ENCODE measurements around the gene SLC9A4.

Gene SLC9A4, protein sequence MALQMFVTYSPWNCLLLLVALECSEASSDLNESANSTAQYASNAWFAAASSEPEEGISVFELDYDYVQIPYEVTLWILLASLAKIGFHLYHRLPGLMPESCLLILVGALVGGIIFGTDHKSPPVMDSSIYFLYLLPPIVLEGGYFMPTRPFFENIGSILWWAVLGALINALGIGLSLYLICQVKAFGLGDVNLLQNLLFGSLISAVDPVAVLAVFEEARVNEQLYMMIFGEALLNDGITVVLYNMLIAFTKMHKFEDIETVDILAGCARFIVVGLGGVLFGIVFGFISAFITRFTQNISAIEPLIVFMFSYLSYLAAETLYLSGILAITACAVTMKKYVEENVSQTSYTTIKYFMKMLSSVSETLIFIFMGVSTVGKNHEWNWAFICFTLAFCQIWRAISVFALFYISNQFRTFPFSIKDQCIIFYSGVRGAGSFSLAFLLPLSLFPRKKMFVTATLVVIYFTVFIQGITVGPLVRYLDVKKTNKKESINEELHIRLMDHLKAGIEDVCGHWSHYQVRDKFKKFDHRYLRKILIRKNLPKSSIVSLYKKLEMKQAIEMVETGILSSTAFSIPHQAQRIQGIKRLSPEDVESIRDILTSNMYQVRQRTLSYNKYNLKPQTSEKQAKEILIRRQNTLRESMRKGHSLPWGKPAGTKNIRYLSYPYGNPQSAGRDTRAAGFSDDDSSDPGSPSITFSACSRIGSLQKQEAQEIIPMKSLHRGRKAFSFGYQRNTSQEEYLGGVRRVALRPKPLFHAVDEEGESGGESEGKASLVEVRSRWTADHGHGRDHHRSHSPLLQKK

DNA sequence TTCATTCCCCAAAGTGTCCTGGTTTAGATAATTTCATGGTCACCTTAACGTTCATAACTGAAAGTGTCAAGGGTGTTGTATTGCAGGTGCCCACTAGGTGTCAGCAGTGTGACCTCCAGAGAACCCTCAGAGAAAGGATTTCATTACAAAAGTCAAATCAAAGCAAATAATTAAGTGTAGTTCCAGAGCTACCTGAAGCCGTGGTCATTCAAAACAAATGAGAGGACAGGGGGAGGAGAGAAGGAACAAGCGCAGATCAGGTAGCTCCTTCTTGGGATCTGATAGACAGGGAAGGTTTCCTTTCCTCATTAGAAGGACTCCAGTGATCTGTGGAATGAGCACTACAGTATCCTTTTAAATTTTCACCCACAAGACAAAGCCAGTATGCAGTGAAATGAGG is at the start of gene SLC9A4:
SLC9A4 (plus strand) TSS at position 207 of the 400 bp plus-strand sequence. CDS start 534 bp downstream, outside the sequence.
- DNase-seq = peak; percentile 26

DNA sequence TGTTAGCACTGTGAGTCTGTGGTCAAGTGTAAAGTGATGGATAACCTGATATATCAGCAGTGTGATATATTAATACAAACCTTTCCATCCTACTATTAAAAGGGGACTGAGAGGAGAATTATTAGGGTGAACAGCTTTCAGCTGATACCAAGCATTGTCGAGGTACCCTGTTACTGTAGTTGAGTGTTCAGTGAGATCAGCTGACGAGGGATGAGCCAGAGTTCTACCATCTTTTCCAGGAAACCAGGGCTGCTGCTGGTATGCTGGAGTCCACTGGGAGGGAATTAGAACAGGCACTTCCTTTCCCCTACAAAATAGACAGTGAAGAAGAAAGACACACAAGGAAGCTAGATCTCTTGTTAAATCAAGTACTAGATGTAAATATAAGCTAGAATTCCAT is 49.7 kb upstream of the SLC9A4 start:
- DNase-seq = no peak

DNA sequence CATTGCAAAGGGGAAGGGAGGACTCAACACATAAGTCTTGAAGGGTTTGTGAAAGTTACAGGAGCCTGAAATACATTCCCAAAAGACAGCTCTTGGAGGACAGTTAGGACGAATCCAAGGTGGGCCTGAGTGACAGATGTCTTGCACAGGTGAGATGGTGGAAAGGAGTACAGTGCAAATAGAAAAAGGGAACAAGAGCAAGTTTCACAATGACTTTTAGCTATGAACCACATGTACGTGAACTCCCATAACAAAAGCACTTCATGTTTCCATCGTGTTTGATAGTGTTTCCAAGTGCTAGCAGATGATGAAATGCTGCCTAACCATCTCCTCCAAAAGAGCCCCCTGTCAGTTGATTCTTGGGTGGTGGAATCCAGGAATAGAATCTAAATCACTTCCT is 48.3 kb upstream of the SLC9A4 start:
- DNase-seq = no peak

DNA sequence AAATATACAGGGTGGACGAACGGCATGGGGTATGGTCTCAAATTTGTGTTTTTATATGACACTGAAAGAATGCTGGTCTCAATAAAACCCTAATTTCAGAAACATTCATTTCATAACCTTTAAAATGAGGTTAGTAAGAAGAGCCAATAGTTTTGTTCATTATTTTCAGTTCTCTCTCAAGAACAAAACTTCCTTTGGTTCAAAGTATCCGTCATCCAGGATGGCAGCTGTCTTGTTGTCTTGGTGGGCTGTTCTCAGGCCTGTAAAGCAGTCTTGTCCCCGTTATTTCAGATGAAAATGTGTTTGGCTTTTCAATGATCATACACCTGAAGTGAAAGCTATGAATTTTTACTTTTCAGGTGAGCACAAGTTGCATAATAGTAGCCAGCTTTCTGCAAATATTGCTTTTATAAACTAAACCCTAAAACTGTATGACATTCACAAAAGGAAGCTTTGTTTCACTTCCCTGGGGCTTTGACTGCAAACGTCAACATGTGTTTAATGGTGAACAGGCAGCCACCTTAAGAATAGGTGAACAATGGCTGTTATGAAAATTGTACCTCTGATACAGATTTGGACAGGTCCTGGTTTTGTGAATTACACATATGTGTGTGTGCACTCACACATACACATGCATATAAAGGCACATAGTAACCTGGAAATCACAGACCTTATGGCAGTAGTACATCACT is 47.4 kb upstream of the SLC9A4 start:
- DNase-seq = no peak

DNA sequence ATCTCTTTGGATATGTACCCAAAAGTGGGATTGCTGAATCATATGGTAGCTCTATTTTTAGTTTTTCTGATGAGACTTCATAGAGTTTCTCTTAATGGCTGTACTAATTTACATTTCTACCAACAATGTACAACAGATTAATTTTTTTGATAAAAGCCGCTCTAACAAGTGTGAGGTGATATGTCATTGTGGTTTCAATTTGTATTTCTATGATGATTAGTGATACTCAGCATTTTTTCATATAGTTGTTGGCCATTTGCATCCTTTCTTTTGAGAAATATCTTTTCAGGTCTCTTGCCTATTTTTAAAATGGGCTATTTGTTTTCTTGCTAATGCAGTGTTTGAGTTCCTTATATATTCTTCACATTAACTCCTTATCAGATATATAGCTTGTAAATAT is 45.8 kb upstream of the SLC9A4 start:
- no peak for DNase-seq

DNA sequence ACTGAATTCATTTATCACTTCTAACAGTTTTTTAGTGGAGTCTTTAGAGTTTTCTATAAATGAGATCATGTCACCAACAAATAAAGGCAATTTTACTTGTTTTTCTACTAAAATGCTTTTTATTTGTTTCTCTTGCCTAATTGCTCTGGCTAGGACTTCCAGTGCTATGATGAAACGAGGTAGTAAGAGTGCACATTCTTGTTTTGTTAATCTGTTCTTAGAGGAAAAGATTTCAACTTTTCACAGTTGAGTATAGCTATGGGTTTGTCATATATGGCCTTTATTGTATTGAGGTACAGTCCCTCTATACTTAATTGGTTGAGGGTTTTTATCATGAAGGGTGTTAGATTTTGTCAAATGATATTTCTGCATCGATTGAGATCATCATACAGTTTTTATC is 44.5 kb upstream of the SLC9A4 start:
- no peak for DNase-seq

DNA sequence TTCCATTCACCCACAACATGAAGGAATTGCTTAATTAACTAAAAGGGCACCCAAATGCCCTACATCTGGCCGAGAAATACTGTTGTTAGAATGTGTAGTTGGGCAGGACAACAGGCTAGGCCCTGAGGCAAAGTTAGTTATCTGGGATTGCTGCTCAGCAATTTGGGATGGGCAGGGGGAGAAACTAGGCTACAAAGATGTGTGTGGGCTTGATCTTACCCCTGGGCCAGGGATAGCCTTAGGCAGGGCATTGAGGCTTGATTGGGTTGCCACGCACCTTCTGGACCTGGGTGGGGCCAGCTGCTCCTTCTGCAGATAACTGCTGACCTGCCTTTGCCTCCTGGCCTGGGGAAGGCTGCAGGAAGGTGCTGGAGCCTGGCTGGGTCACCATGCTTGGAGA is 40.6 kb upstream of the SLC9A4 start:
- DNase-seq = no peak

DNA sequence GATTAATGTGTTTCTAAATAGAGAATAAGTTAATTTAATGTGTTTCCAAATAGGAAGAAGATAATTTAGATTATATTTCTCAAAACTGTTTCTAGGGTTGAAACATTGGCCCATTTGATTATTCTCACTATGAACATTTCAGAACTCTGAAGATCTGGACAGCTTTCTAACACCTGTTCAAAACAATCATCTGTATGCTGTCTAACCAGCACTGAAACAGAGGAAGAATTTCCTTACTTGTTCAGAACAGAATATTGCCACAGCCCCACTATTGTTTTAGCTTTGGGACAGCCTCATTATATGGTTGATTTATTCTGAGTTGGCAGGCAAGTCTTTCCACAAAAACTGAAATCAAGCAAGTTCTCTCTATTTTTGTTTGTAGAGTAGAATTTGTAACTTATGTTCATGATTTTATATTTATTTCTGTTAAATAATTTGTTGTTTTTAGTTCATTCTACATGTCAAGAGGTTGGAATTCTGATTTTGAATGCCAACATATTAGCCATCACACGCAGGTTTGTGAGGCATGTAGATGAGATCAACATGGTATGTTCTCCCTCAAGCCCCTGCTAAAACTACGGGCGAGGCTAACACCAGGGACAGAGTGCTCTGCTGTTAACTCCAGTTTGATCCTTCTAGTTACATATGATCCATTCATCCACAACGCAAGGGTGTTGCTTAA is 38.9 kb upstream of the SLC9A4 start:
- no peak for DNase-seq

DNA sequence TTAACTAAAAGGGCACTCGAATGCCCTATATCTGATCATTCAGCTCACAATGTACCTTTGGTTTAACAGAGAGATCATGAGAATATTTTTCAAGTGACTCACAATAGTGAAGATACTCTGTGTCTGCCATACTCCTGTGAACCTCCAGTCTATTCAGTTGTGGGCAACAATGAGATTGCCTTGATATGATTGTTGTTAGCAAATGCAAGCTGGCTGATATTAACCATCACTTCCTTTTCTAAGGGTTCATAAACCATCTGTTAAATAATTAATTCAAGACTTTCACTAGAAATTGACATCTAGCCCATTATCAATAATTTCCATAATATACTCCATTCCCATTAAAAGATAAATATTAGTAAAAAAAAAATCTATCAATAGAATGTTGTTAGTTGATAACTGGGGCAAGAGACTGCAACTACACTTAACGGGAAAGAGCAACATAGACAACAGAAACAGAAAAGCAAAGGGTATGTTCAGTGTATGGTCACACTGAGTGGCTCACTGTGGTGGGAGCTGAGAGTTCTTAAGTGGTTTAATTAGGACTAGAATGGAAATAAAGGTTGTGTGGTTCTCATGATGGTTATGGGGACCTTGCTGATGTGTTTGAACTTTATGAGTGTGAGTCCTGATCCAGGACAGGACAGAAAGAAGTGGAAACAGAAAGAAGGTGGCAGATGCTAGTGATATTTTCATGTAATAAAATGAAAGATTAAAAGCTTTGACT is 38.2 kb upstream of the SLC9A4 start:
- no peak for DNase-seq

DNA sequence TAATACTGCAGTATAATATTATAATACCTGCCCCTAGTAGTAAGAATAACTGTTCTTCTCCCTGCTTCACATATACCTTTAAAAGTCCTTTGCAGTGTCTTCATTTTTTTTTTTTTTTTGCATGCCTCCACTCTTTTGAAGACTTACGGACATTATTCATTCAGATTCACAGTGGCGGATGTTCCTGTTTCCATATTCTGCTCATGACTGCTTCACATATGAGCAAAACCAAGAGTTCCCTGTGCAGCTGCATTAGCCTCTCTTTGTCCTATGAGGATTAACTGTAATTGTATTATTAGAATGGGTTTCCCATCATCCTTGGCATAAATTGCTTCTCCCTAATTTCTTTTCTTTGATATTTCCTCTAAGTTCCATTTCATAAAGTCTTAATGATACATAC is 37.3 kb upstream of the SLC9A4 start:
- DNase-seq = no peak

DNA sequence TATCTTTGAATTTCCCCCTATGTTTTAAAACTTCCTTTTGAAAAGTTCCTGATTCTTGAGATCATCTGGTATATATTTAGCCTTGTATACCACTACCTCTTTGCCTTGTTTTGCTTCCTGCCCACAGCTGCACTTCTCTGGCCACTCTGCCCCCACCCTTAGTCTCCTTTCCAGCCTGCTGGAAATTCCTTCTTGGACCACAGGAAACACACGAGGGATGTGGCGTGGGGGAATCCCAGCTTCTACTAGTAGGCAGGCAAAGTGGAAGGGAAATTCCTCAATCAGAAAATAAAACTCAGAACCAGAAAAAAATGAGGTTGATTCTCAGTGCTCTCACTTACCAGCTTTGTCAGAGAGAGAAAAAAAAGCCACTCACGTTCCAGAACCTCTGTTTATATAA is 36.7 kb upstream of the SLC9A4 start:
- DNase-seq = no peak

DNA sequence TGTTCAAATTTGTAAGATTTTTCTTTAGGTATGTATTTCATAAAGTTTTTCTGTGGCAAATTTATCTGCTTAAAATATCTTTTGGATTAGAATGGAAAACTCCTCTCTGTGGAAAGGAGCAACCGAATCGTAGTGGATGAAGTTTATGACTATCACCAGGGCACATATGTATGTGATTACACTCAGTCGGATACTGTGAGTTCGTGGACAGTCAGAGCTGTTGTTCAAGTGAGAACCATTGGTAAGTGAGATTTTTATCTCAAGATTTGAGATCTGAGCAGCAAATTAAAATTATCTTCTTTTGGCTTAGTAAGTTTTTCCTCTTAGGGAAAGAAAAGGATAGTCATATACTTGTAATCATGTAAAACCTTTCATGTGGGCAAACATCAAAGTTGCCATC is 35.9 kb upstream of the SLC9A4 start:
- no peak for DNase-seq

DNA sequence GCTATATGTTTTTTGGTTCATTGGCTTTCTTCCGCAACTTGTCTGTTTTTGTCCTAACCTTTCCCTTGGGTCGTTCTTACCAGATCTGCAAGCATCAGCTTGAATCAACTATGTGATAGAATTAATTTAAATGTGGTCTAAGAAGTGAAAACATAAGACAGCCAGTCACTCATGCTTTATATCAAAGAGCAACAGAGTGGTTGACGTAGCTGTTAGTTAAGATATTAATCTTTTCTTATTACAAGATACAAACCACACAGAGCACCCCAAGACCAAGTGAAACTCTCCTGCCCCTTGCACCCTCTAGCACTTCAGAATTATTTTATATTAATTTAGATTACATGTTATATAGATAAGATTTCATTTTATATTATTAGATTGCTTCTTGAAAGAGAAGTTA is 34.9 kb upstream of the SLC9A4 start:
- no peak for DNase-seq

DNA sequence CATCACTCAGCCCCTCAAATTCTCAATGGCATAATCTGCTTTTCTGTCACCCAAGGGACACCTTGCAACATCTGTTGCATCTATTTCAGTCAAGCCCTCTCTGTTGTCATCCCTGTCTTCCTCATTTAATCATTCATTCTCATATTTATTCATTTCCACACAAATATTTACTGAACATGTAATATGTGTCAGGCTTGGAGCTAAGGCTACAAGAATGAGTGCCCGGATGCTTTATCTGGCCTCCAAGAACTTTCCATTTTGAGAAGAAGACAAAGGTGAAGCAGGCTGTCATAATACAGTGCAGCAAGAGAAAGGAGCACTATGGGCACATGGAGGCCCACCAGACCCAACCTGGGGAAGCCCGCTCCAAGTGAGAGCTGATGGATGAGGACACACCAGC is 34.4 kb upstream of the SLC9A4 start:
- no peak for DNase-seq

DNA sequence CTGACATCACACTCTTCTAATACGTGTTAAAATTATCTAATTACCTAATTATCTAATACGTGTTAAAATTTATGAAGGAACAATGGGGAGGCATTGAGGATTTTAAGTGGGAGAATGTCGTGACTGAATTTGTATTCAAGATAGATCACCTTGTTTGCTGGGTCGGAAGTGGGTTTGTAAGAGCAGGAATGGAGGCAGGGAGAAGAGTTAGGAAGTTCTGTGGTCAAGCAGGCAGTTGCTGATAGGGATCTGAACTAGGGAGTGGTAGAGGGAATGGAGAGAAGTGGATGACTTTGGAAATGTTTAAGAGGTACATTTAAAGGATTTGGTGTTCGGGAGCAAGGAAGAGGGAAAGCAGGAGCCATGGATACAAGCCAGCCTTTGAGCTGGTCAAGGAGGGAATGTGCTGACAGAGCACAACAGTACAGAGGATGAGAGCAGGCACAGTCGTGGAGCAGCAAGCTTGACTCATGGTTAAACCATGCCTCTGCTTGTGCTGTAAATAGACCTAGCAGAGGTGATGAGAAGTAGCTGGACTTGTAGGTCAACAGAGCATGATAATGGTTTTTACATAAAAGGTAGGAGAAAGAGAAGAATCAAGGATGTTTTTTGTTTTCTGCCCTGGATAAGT is 33.8 kb upstream of the SLC9A4 start:
- no peak for DNase-seq

DNA sequence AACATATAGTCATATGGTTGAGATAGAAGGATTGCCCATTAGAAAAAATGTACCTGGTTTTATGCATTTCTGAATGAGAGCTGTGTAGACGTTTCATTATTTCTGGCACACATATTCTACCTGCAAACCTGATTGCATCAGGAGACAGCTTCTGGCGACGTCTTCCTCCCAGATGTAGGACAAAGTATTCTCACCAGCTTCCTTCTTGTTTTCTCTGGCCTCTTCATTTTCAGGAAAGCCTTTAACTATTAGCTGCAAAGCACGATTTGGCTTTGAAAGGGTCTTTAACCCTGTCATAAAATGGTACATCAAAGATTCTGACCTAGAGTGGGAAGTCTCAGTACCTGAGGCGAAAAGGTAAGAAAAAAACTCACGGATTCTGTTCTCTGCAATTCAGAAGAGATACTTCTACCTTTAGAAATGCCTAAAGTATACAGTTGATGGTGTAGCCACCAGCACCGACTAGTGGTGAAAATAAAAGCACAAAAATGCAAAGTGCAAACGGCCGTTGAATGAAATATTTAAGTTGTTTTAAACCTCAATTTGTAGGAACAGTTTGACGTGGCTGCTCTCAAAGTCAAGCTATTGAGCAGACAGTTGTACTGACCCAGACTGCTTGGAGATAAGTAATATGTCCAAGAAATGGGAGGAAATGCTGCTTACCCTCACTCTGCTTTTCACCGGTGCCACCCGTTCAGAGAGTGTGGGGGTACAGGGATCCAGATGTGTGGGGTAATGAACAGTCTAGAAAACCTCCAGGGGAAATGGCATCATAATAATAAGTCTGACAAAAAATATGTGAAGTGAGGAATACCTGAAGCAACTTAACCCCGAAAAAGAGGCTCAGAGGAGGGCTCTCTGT is 29.8 kb upstream of the SLC9A4 start:
- no peak for DNase-seq

DNA sequence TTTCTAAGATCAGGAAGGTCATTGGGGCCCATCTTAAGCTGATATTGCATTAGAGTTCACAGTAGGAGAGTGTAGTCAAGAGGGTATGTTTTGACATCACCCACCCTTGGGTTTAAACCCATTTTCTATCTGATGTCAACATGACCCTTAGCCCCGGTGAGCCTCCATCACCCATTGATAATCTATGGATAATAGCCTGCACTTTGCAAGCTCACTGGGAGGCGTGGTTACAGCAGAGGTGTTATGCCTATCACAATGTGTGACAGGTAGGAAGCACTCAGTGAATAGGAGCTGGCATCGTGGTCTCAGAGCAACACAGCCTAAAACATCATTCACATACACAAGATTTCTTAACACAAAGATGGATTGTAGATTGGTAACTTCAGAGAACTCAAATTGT is 28.8 kb upstream of the SLC9A4 start:
- DNase-seq = no peak

DNA sequence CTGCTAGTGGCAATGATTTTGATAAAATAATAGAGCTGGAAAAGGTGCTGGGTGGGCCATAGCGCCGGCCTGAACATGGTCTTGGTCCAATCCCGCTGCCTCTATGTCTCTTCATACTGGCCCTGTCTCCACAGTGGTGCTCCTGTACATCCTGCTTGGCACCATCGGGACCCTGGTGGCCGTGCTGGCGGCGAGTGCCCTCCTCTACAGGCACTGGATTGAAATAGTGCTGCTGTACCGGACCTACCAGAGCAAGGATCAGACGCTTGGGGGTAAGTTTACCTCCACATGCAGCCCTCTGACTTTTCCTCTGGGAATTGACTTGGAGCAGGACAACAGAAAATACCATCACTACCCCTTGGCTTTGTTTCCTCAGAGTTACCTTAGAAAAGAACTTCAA is 26.1 kb upstream of the SLC9A4 start:
- DNase-seq = no peak

DNA sequence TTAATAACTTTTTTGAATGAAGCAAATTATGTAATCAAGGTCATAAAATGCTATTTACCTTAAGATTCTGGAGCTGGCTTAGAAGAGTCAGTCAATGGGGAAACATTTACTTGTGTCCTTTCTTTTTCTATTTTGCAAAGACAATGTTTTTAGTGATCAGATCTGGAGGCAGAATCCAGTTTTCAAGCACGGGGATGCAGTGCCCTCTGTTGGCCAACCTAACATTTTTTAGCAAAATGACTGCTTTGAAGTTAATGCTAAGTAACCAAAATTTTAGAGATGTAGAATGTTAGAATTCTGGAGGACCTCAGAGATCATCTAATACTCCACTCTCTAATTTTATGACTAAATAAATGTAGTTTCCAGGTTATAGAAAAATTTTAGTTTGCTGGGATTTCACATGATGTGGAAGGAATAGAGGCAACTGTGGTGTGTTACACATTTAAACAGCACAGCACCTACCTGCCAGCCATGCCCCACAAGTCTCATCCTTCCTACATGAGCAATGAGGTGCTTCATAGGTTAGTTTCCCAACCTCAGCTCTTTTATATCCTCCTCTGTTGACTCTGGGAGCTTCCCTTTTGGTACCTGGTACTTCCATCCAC is 23.6 kb upstream of the SLC9A4 start:
- DNase-seq = no peak

DNA sequence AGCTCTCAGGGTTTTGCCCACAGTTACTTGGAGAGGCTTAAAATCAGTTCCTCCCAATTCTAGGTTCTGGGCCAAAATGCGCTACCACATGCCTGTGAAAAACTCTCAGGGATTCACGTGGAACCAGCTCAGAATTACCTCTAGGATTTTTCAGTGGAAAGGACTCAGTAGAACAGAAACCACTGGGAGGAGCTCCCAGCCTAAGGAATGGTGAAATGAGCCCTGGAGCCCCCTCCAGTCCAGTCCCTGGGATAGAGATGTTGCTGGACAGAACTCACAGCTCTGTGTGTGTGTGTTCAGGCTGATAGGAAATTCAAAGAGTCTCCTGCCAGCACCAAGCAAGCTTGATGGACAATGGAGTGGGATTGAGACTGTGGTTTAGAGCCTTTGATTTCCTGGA is 21.1 kb upstream of the SLC9A4 start:
- DNase-seq = no peak

DNA sequence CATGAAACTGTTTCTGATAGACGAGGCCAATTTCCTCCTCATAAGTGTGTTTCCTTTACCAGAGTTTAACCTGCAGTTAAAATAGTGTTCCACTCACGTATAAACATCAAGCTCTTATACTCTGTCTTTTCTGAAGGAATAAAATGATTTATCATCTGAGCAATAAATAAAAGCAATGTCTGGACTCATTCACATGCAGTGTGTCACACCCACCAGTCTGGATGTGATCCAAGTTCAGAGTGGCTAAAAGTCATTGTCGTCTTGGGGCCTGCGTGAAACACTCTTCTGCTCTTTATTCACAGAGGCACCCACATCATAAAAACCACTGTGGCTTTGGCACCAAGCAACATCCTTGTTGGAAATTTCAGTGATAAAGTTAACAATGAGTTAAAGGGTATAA is 19.5 kb upstream of the SLC9A4 start:
- DNase-seq = peak; percentile 93

Data from DMS153 (cell line).